HG03565 (cell line): Measurements from ENCODE around the gene SREBF1.

Source experiments
- ATAC-seq: cut with Tn5 transposase; IDR thresholded peaks from one replicate; pipeline ENCODE4 v1.9.1; 2021; ENCODE audit warnings: mild to moderate bottlenecking, moderate library complexity; ENCODE audit not compliant: unreplicated experiment

SREBF1 gene

GRCh38 chr17:17766077-17766743 lies 70.6 kb downstream of the SREBF1 start:
- ATAC-seq: no peak

- no peak for ATAC-seq
Observed at GRCh38 chr17:17765359-17766076, 71.3 kb downstream of the SREBF1 start.

GRCh38 chr17:17763734-17764133 lies 73.1 kb downstream of the SREBF1 start:
- ATAC-seq: no peak

GRCh38 chr17:17763136-17763535 lies 73.7 kb downstream of the SREBF1 start:
- no peak for ATAC-seq

- ATAC-seq: no peak
Observed at GRCh38 chr17:17762744-17763105, 74.1 kb downstream of the SREBF1 start.
